GM21381 (cell line): ENCODE data around the gene BPIFB2.

Source experiments
- ATAC-seq: cut with Tn5 transposase; IDR thresholded peaks from one replicate; pipeline ENCODE4 v1.9.1; 2021; ENCODE audit warnings: mild to moderate bottlenecking, moderate library complexity; ENCODE audit not compliant: unreplicated experiment

BPIFB2 gene

GRCh38 chr20:33020278-33021161 lies 13.0 kb downstream of the BPIFB2 start:
- no peak for ATAC-seq

GRCh38 chr20:33021879-33022278 lies 14.4 kb downstream of the BPIFB2 start:
- no peak for ATAC-seq

- ATAC-seq, result no peak
Measured at GRCh38 chr20:33022289-33022688, 14.8 kb downstream of the BPIFB2 start.

- no peak for ATAC-seq
Measured at GRCh38 chr20:33022694-33023438, 15.4 kb downstream of the BPIFB2 start.

- ATAC-seq, result no peak
Measured at GRCh38 chr20:33023439-33024242, 16.1 kb downstream of the BPIFB2 start.

GRCh38 chr20:33024243-33024560 lies 16.7 kb downstream of the BPIFB2 start:
- ATAC-seq, result no peak

- no peak for ATAC-seq
Measured at GRCh38 chr20:33024609-33025317, 17.3 kb downstream of the BPIFB2 start.

GRCh38 chr20:33025318-33025876 lies 17.9 kb downstream of the BPIFB2 start:
- no peak for ATAC-seq

GRCh38 chr20:33026072-33026778 lies 18.7 kb downstream of the BPIFB2 start:
- no peak for ATAC-seq

- no peak for ATAC-seq
Measured at GRCh38 chr20:33026779-33027759, 19.6 kb downstream of the BPIFB2 start.

GRCh38 chr20:33027769-33028751 lies 20.6 kb downstream of the BPIFB2 start:
- no peak for ATAC-seq

GRCh38 chr20:33028875-33029274 lies 21.4 kb downstream of the BPIFB2 start:
- ATAC-seq, result no peak

- no peak for ATAC-seq
Measured at GRCh38 chr20:33030076-33030475, 22.6 kb downstream of the BPIFB2 start.

- no peak for ATAC-seq
Measured at GRCh38 chr20:33030569-33030968, 23.1 kb downstream of the BPIFB2 start.

- ATAC-seq, result no peak
Measured at GRCh38 chr20:33031531-33031930, 24.0 kb downstream of the BPIFB2 start, which contains the start of gene BPIFB6. Gene BPIFB6, plus strand, starts transcription at chr20:33031648. Its CDS starts 0 bp downstream, at chr20:33031648.

- ATAC-seq, result no peak
Measured at GRCh38 chr20:33032555-33032954, 25.1 kb downstream of the BPIFB2 start.

GRCh38 chr20:33033381-33033780 lies 25.9 kb downstream of the BPIFB2 start:
- no peak for ATAC-seq
